Thoracic aorta (tissue), 2 donors: ENCODE results near the gene TSEN34. TPM values are rescaled to one million over a fixed set of nuclear protein-coding genes. Genes with fewer than 3 reads are reported as not detected.
"Not testable (repeated sequence)": the region's sequence is repeated elsewhere in the genome, so short reads cannot be mapped to it uniquely, and the experiment has no call there.

Source experiments
- ATAC-seq: fragments of 150-250 bp; one replicate; pipeline ENCODE4 v1.8.0; 2017; ENCODE audit warnings: low read depth; ENCODE audit not compliant: insufficient number of reproducible peaks, low FRiP score
- DNase-seq: peaks from one replicate; pipeline ENCODE4 v3.0.0-alpha.2; 2020; ENCODE audit warnings: low spot score
- H3K27ac ChIP-seq, 2 donors: fragments of 200-600 bp; sonication (generic); 1 replicate in 1 of 2; 2 replicates in 1 of 2; pipeline ENCODE4 v1.5.1; 2016; ENCODE audit warnings: mild to moderate bottlenecking in 2 of 2, moderate library complexity in 2 of 2
- H3K27me3 ChIP-seq: fragments of 200-600 bp; sonication (generic); replicated peaks from 2 replicates; pipeline ENCODE4 v1.6.0; 2016; ENCODE audit warnings: mild to moderate bottlenecking; ENCODE audit not compliant: insufficient read depth
- H3K36me3 ChIP-seq: fragments of 200-600 bp; sonication (generic); one replicate; pipeline ENCODE4 v1.5.1; 2016
- H3K4me1 ChIP-seq, 2 donors: fragments of 200-600 bp; sonication (generic); 1 replicate in 1 of 2; 2 replicates in 1 of 2; pipeline versions ENCODE4 v1.5.1 to v1.6.0; 2016; ENCODE audit warnings: low read depth in 2 of 2, mild to moderate bottlenecking in 1 of 2; ENCODE audit not compliant: control insufficient read depth in 1 of 2
- H3K4me3 ChIP-seq: fragments of 200-600 bp; sonication (generic); 2 replicates; pipeline ENCODE4 v1.5.1; 2016; ENCODE audit warnings: mild to moderate bottlenecking
- H3K9me3 ChIP-seq: fragments of 200-600 bp; sonication (generic); 2 replicates; pipeline ENCODE4 v1.5.1; 2016
- CTCF ChIP-seq: fragments of 200-600 bp; sonication (generic); IDR thresholded peaks from one replicate; pipeline ENCODE4 v1.5.1; 2019; ENCODE audit warnings: antibody characterized with exemption
- total RNA-seq, 2 donors: library from RNA; depleted of rRNA; stranded (reverse); fragments of >200 nt; gene quantifications; one replicate each; pipeline versions ENCODE4 v1.1.0 to v1.2.3, GENCODE V29; 2016

The TSEN34 gene
- total RNA-seq, 2 donors from 2014 or later: 38.5 to 60.7 TPM

- no peak for TF ChIP-seq CTCF
- H3K36me3 ChIP-seq: peaks cover 47% of the 10 kb centered on the region
- ATAC-seq: no peak
These were observed 13.8 kb downstream of the TSEN34 start for GRCh38 chr19:54204767-54205468.

GRCh38 chr19:54206030-54206830 lies 15.1 kb downstream of the TSEN34 start:
- DNase-seq (no peak), ATAC-seq (no peak)
- H3K36me3 ChIP-seq: peaks cover 47% of the 10 kb centered on the region
- H3K4me3 ChIP-seq: no peak overlapping the region
- H3K4me1 ChIP-seq: peaks cover 31 to 62% of the 10 kb centered on the region in 2 donors
- H3K9me3 ChIP-seq: no peaks in the 10 kb centered on the region
- TF ChIP-seq CTCF: no peak
- H3K27ac ChIP-seq: peak overlapping the region in 1 of 2 donors; percentile 36
- H3K27me3 ChIP-seq: no peaks in the 10 kb centered on the region

More at GRCh38 chr19:54204767-54205468, 13.8 kb downstream of the TSEN34 start:
- Histone ChIP-seq H3K4me1 (peaks cover 31 to 61% of the 10 kb centered on the region in 2 donors), H3K4me3 (no peak overlapping the region), H3K27me3 (no peaks in the 10 kb centered on the region), H3K27ac (no peak overlapping the region), H3K9me3 (no peaks in the 10 kb centered on the region)
- no peak for DNase-seq

- no peak for TF ChIP-seq CTCF
- H3K4me1 ChIP-seq: peaks cover 27 to 56% of the 10 kb centered on the region in 2 donors
These were observed 15.7 kb downstream of the TSEN34 start for GRCh38 chr19:54206831-54207177.

GRCh38 chr19:54207193-54207592 lies 16.1 kb downstream of the TSEN34 start:
- Histone ChIP-seq H3K36me3 (peaks cover 46% of the 10 kb centered on the region), H3K4me1 (peaks cover 24 to 52% of the 10 kb centered on the region in 2 donors), H3K27ac (peak overlapping the region in 1 of 2 donors; percentile 36)
- ATAC-seq, H3K27me3 ChIP-seq, DNase-seq, H3K4me3 ChIP-seq, H3K9me3 ChIP-seq: not testable (repeated sequence)

More at GRCh38 chr19:54206831-54207177, 15.7 kb downstream of the TSEN34 start:
- DNase-seq: no peak
- H3K4me3 ChIP-seq: no peak overlapping the region
- H3K9me3 ChIP-seq: no peaks in the 10 kb centered on the region
- no peaks in the 10 kb centered on the region for H3K27me3 ChIP-seq
- ATAC-seq: no peak
- peaks cover 47% of the 10 kb centered on the region for H3K36me3 ChIP-seq
- H3K27ac ChIP-seq: peak overlapping the region in 1 of 2 donors; percentile 36

- Histone ChIP-seq H3K9me3 (no peaks in the 10 kb centered on the region), H3K4me3 (no peak overlapping the region), H3K27ac (peak overlapping the region; percentile 26 to 36), H3K27me3 (no peaks in the 10 kb centered on the region), H3K4me1 (peaks cover 20 to 48% of the 10 kb centered on the region in 2 donors), H3K36me3 (peaks cover 42% of the 10 kb centered on the region)
- DNase-seq (no peak), ATAC-seq (no peak)
- TF ChIP-seq CTCF: no peak
These were observed 16.5 kb downstream of the TSEN34 start for GRCh38 chr19:54207676-54207982.
